Measurements from ENCODE around the gene MSMP. TPM values are rescaled to one million over a fixed set of nuclear protein-coding genes. Genes with fewer than 3 reads are reported as not detected.

Gene MSMP
- total and polyA plus RNA-seq, 9 of the 15 experiments (the other 6 are each of a cell fraction or from before 2014, with no cell fraction given): 0.60 TPM; not detected in 8

GRCh38 chr9:35705372-35705771 lies 48.7 kb downstream of the MSMP start:
- in situ Hi-C loops (cut with MboI): no loop called here
- no peak for TF ChIP-seq SMARCA5 (IDR thresholded peaks at IDR 0.05)
- no peak for TF ChIP-seq SIRT6 (IDR thresholded peaks at IDR 0.05; ENCODE audit: low read depth, low read length)
- TF ChIP-seq BACH1 (tag; IDR thresholded peaks at IDR 0.05): no peak
- TF ChIP-seq, protein P1, sequence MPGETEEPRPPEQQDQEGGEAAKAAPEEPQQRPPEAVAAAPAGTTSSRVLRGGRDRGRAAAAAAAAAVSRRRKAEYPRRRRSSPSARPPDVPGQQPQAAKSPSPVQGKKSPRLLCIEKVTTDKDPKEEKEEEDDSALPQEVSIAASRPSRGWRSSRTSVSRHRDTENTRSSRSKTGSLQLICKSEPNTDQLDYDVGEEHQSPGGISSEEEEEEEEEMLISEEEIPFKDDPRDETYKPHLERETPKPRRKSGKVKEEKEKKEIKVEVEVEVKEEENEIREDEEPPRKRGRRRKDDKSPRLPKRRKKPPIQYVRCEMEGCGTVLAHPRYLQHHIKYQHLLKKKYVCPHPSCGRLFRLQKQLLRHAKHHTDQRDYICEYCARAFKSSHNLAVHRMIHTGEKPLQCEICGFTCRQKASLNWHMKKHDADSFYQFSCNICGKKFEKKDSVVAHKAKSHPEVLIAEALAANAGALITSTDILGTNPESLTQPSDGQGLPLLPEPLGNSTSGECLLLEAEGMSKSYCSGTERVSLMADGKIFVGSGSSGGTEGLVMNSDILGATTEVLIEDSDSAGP (CRISPR knock-in tag; IDR thresholded peaks at IDR 0.05): no peak
- no peak for TF ChIP-seq ZKSCAN3 (CRISPR knock-in tag; IDR thresholded peaks at IDR 0.05)
- no peak for TF ChIP-seq ZNF239 (CRISPR knock-in tag; IDR thresholded peaks at IDR 0.05)
- no peak for TF ChIP-seq ZHX1 (conservative IDR thresholded peaks at IDR 0.05; ENCODE audit: low read length)
- no peak for TF ChIP-seq MTF1 (CRISPR knock-in tag; IDR thresholded peaks at IDR 0.05; ENCODE audit: borderline replicate concordance)
- TF ChIP-seq PRMT5 (CRISPR knock-in tag; IDR thresholded peaks at IDR 0.05): no peak
- TF ChIP-seq, protein P2, sequence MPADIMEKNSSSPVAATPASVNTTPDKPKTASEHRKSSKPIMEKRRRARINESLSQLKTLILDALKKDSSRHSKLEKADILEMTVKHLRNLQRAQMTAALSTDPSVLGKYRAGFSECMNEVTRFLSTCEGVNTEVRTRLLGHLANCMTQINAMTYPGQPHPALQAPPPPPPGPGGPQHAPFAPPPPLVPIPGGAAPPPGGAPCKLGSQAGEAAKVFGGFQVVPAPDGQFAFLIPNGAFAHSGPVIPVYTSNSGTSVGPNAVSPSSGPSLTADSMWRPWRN (IDR thresholded peaks at IDR 0.05; ENCODE audit: low read depth): no peak
- no peak for TF ChIP-seq ZNF696 (CRISPR knock-in tag; conservative IDR thresholded peaks at IDR 0.05)
- TF ChIP-seq ZNF121 (CRISPR knock-in tag; conservative IDR thresholded peaks at IDR 0.05): no peak
- no peak for TF ChIP-seq COPS2 (conservative IDR thresholded peaks at IDR 0.05)
- TF ChIP-seq RFX1 (IDR thresholded peaks at IDR 0.05): no peak
- no peak for FAIRE-seq
- Histone ChIP-seq H3K4me3 (no peak overlapping the region), H3K36me3 (ENCODE audit: control insufficient read depth, insufficient read depth, low read length) (peaks cover 92% of the 10 kb centered on the region), H2AFZ (ENCODE audit: low read depth, low read length) (no peak overlapping the region), H3K27ac (ENCODE audit: extremely low read depth, low read depth, low read length) (no peak overlapping the region), H3K9ac (ENCODE audit: insufficient read depth in 1 of 2, low read depth in 2 of 2, low read length in 2 of 2) (no peak overlapping the region), H4K20me1 (replicated peaks; ENCODE audit: control insufficient read depth, insufficient read depth, low read length) (no peaks in the 10 kb centered on the region), H3K4me1 (replicated peaks in 1 of 2; ENCODE audit: control insufficient read depth in 2 of 2, insufficient read depth in 2 of 2, low read length in 2 of 2) (no peaks in the 10 kb centered on the region), H3K9me1 (ENCODE audit: control insufficient read depth, insufficient read depth, low read length) (peaks cover 3% of the 10 kb centered on the region), H3K4me2 (ENCODE audit: insufficient read depth, low read length) (no peak overlapping the region), H3K27me3 (ENCODE audit: control insufficient read depth in 2 of 2, insufficient read depth in 2 of 2, low read length in 2 of 2) (no peaks in the 10 kb centered on the region), H3K9me3 (replicated peaks; ENCODE audit: control insufficient read depth, insufficient read depth, low read depth, low read length) (no peaks in the 10 kb centered on the region), H3K79me2 (ENCODE audit: control insufficient read depth, insufficient read depth, low read length) (no peaks in the 10 kb centered on the region)
- 64% methylated on average over 6 of the region's 8 CpGs for WGBS (ENCODE audit: insufficient coverage, low coverage, missing lambda C conversion rate)
- intact Hi-C loops (cut with micrococcal nuclease): no loop called here
- DNase-seq (ENCODE audit: extremely low read depth in 1 of 4, low spot score in 3 of 4): no peak
- ChIA-PET POLR2A (interaction anchor here (0.6 to 1.7 kb wide), 5 partner anchors 9 to 31 kb away, joined by 3 to 6 read pairs (median 4); no protein-coding TSS in a partner anchor), CTCF (ENCODE audit: low intra/inter-chr PET ratio) (no interaction called here)
- no TSS peak for BruUV-seq (replicated peaks)
- ATAC-seq: no peak

Measured in K562 (cell line).